Activated CD8-positive, alpha-beta T cell treated with anti-CD3 and anti-CD28 coated beads for 36 hours (primary cell): Measurements from ENCODE around the gene SRCIN1. TPM values are rescaled to one million over a fixed set of nuclear protein-coding genes. Genes with fewer than 3 reads are reported as not detected.

Source experiments
- ATAC-seq: fragments of 200-7000 bp; cut with Tn5 transposase; one replicate; pipeline ENCODE4 v1.10.0; 2021; ENCODE audit warnings: mild to moderate bottlenecking, moderate library complexity
- CTCF ChIA-PET: fragments of 350-600 bp; sonication (Branson Sonifier 250); formaldehyde crosslinking; loops from one replicate; lab custom pipeline; 2021; ENCODE audit warnings: antibody characterized with exemption; lab: Charles Lee
- POLR2A ChIA-PET: fragments of 350-600 bp; sonication (Branson Sonifier 250); formaldehyde crosslinking; loops from one replicate; lab custom pipeline; 2021; ENCODE audit warnings: antibody characterized with exemption; lab: Charles Lee
- DNase-seq: peaks from one replicate; pipeline ENCODE4 v3.0.0-alpha.2; 2020
- H3K27ac Mint-ChIP-seq: one replicate; pipeline ENCODE4 v1.8.0; 2021; ENCODE audit warnings: mild to moderate bottlenecking, mixed read lengths
- H3K27me3 Mint-ChIP-seq: one replicate; pipeline ENCODE4 v1.8.0; 2021; ENCODE audit warnings: mixed read lengths
- H3K36me3 Mint-ChIP-seq: one replicate; pipeline ENCODE4 v1.8.0; 2021; ENCODE audit warnings: low read depth, mixed read lengths
- H3K4me1 Mint-ChIP-seq: one replicate; pipeline ENCODE4 v1.8.0; 2021; ENCODE audit warnings: low read depth, mixed read lengths
- H3K4me3 Mint-ChIP-seq: one replicate; pipeline ENCODE4 v1.8.0; 2021; ENCODE audit warnings: mild to moderate bottlenecking, moderate library complexity, mixed read lengths
- H3K9me3 Mint-ChIP-seq: one replicate; pipeline ENCODE4 v1.8.0; 2021; ENCODE audit warnings: mixed read lengths
- intact Hi-C: fragments of 100-400 bp; cut with micrococcal nuclease; formaldehyde crosslinking; loops from one replicate; pipeline ENCODE4 v1.10.0; 2022
- total RNA-seq, 2 experiments: library from RNA; stranded (reverse); gene quantifications; one replicate each; pipeline ENCODE4 v1.2.3, GENCODE V29; 2021
- TF ChIP-seq, protein P1 (sequence below): fragments of 200-600 bp; IDR thresholded peaks from one replicate; pipeline ENCODE4 v1.8.0; 2022; ENCODE audit warnings: antibody characterized with exemption, mild to moderate bottlenecking

The SRCIN1 gene
- total RNA-seq, 2 experiments from 2014 or later = 0.74 to 1.1 TPM

DNA sequence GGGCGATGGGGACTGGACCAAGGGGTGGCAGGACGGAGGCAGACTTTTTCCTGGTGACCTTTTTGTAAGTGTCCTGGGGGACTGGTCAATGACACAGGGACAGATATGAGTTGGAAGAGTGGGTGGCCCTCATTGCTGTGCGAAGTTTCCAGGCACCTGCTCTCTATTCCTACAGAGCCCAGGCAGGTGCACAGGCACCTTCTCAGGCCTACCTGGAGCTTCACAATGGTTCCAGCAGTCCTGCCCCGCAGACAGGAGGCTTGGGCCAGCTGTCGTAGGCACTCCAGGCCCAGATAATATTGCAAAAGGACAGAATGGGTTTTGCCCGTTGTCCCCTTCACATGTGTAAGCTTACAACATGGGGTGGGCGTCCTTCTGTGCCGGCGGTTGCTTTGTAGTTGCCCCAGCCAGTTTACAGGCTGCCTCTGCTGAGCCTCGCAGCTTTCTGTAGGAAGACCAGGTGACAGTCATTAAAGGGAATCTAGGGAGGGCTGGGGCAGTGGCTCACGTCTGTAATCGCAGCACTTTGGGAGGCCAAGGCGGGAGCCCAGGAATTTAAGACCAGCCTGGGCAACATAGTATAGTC, 93.2 kb downstream of the SRCIN1 start:
- DNase-seq = no peak
- Mint-ChIP-seq H3K27me3 (peaks cover 31% of the 10 kb centered on the region), H3K9me3 (no peaks in the 10 kb centered on the region), H3K36me3 (no peaks in the 10 kb centered on the region), H3K4me3 (no peak overlapping the region), H3K27ac (no peak overlapping the region), H3K4me1 (peaks cover 10% of the 10 kb centered on the region)
- no peak for ATAC-seq
- ChIA-PET CTCF (interaction anchor here (1.3 kb wide), 1 partner anchor 89 kb away, joined by 4 read pairs; no protein-coding TSS in a partner anchor), POLR2A (no interaction called here)
- intact Hi-C loops = no loop called here
- TF ChIP-seq, protein P1, sequence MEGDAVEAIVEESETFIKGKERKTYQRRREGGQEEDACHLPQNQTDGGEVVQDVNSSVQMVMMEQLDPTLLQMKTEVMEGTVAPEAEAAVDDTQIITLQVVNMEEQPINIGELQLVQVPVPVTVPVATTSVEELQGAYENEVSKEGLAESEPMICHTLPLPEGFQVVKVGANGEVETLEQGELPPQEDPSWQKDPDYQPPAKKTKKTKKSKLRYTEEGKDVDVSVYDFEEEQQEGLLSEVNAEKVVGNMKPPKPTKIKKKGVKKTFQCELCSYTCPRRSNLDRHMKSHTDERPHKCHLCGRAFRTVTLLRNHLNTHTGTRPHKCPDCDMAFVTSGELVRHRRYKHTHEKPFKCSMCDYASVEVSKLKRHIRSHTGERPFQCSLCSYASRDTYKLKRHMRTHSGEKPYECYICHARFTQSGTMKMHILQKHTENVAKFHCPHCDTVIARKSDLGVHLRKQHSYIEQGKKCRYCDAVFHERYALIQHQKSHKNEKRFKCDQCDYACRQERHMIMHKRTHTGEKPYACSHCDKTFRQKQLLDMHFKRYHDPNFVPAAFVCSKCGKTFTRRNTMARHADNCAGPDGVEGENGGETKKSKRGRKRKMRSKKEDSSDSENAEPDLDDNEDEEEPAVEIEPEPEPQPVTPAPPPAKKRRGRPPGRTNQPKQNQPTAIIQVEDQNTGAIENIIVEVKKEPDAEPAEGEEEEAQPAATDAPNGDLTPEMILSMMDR = no peak

DNA sequence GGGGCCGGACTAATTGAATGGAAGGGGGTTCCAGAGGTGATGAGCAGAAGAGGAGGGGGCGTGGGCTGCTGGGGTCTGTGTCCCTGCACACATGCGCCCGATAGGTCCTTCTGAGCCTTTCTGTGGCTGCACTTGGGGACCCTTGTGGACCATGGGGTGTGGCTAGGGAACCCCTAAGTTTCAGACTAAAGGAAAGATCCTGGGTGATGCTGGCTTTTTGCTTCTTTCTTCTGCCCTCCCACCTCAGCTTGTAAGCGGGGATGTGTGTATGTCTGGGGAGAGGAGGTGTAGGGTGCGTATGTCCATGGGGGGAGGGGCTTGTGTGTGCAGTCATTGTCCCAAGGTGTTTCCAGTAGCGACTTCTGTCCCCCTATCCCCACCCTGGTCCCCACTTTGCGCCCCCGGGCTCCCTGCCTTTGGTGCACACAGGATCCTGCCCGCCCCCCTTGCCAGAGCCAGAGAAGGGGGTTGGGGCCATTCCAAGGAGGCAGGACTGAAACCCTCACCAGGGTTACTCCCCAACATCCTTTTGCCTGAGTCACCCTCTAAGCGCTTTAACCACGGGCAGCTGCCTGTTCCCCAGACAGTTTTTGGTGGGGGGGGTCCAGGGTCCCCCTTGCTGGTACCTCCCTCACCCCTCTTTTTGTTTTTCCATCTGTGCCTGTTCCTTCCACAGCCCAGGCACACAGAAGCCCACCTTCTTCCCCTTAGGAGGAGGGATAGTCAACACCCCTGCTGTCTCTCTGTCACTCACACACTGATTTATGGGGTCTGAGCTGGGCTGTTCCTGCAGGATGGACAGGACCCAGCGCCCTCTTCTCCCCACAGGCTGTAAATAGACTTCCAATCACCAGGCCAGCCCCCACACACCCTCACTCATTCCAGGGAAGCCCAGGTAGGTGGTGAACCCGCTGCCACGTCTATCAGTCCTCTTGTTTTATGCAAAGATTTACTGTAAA, 94.3 kb downstream of the SRCIN1 start:
- peaks cover 30% of the 10 kb centered on the region for H3K27me3 Mint-ChIP-seq
- POLR2A ChIA-PET = no interaction called here
- intact Hi-C loops = no loop called here

DNA sequence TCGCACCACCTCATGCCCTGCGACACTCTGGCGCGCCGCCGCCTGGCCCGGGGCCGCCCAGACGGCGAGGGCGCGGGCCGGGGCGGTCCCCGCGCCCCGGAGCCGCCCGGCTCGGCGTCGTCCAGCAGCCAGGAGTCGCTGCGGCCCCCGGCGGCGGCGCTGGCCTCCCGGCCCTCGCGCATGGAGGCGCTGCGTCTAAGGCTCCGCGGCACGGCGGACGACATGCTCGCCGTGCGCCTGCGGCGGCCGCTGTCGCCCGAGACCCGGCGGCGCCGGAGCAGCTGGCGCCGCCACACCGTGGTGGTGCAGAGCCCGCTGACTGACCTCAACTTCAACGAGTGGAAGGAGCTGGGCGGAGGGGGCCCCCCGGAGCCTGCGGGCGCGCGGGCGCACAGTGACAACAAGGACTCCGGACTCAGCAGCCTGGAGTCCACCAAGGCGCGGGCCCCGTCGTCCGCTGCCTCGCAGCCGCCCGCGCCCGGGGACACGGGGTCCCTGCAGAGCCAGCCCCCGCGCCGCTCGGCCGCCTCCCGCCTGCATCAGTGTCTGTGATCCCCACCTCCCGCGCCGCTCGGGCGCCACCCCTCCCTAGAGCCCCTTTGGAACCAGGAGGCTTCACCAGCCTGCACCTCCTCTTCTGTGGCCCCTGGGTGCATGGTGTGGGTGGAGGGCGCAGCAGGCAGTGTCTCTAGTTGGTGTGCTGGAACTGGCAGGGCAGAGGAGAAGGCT, 95.2 kb downstream of the SRCIN1 start:
- peaks cover 30% of the 10 kb centered on the region for H3K27me3 Mint-ChIP-seq
- peak overlapping the region; percentile 6 for H3K4me3 Mint-ChIP-seq
- no peak for DNase-seq
- no peak overlapping the region for H3K27ac Mint-ChIP-seq
- intact Hi-C loops = no loop called here
- no peaks in the 10 kb centered on the region for H3K9me3 Mint-ChIP-seq
- POLR2A ChIA-PET = no interaction called here
- CTCF ChIA-PET = interaction anchor here (0.9 to 2.8 kb wide), 6 partner anchors 14 to 162 kb away, joined by 3 to 11 read pairs (median 4); no protein-coding TSS in a partner anchor
- no peaks in the 10 kb centered on the region for H3K36me3 Mint-ChIP-seq
- TF ChIP-seq, protein P1 = no peak
- peaks cover 10% of the 10 kb centered on the region for H3K4me1 Mint-ChIP-seq
- ATAC-seq = peak; percentile 15

More for the DNA sequence above, 94.3 kb downstream of the SRCIN1 start:
- DNase-seq (no peak), ATAC-seq (no peak)
- TF ChIP-seq, protein P1 = no peak
- H3K4me3 Mint-ChIP-seq = peak overlapping the region; percentile 6
- H3K36me3 Mint-ChIP-seq = no peaks in the 10 kb centered on the region
- peaks cover 10% of the 10 kb centered on the region for H3K4me1 Mint-ChIP-seq
- no peaks in the 10 kb centered on the region for H3K9me3 Mint-ChIP-seq
- CTCF ChIA-PET = interaction anchor here (1.1 to 2.2 kb wide), 2 partner anchors 15 to 70 kb away, joined by 3 to 8 read pairs; no protein-coding TSS in a partner anchor
- no peak overlapping the region for H3K27ac Mint-ChIP-seq

DNA sequence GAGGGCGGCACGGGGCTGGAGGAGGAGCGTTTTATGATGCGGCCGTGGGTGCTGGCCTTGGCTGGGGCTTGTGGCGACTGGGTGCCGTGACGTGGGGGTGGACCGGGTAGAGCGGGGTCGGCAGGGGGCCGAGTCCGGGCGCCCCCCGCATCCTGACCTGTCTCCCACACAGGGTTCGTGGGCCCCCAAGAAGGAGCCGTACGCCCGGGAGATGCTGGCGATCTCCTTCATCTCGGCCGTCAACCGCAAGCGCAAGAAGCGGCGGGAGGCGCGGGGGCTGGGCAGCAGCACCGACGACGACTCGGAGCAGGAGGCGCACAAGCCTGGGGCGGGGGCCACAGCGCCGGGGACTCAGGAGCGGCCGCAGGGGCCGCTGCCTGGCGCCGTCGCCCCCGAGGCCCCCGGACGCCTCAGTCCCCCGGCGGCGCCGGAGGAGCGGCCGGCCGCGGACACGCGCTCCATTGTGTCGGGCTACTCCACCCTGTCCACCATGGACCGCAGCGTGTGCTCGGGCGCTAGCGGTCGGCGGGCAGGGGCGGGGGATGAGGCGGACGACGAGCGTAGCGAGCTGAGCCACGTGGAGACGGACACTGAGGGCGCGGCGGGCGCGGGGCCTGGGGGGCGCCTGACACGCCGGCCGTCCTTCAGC, 95.9 kb downstream of the SRCIN1 start:
- TF ChIP-seq, protein P1 = no peak
- H3K4me1 Mint-ChIP-seq = peaks cover 10% of the 10 kb centered on the region
- intact Hi-C loops = no loop called here
- POLR2A ChIA-PET = no interaction called here
- H3K27me3 Mint-ChIP-seq = peaks cover 30% of the 10 kb centered on the region
- H3K36me3 Mint-ChIP-seq = no peaks in the 10 kb centered on the region
- H3K27ac Mint-ChIP-seq = no peak overlapping the region
- DNase-seq (no peak), ATAC-seq (peak; percentile 28)
- CTCF ChIA-PET = interaction anchor here (0.6 to 2.8 kb wide), 23 partner anchors 12 to 161 kb away, joined by 3 to 13 read pairs (median 4); no protein-coding TSS in a partner anchor
- no peaks in the 10 kb centered on the region for H3K9me3 Mint-ChIP-seq
- H3K4me3 Mint-ChIP-seq = peak overlapping the region; percentile 69
